SU-DHL-6 (cell line): Measurements from ENCODE around the gene HECTD2.

Source experiments
- EZH2phosphoT487 ChIP-seq: fragments of 200-600 bp; sonication (generic), shearing (Covaris generic); conservative IDR thresholded peaks from 2 replicates; pipeline ENCODE4 v1.6.1; 2018; ENCODE audit warnings: mild to moderate bottlenecking, antibody characterized with exemption, low read length, moderate library complexity, mixed read lengths
- TF ChIP-seq, protein P1 (sequence below): fragments of 200-600 bp; sonication (generic); IDR thresholded peaks from one replicate; pipeline ENCODE4 v1.5.1; 2017; ENCODE audit warnings: antibody characterized with exemption, mild to moderate bottlenecking, low read length, moderate library complexity; ENCODE audit not compliant: insufficient read depth, poor library complexity, severe bottlenecking

DNA sequence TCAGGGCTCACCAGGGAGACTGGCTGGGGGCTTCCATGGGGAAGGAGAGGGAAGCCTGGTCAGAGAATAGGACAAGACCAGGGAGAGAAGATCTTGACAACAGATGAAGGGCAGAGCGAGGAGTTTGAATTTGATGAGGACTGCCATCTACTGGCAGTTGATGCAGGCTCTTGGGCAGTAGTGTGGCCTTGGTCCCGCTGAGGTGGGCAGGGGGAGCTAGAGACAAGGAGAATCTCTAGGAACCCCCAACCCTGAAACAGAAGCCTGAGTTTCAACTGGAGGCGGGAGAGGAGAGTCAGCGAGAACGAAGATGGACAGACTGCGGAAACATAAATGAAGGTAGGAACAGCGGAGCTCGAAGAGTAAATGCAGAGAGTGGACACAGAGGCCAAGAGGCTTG, 141.7 kb downstream of the HECTD2 start:
- TF ChIP-seq, protein P1, sequence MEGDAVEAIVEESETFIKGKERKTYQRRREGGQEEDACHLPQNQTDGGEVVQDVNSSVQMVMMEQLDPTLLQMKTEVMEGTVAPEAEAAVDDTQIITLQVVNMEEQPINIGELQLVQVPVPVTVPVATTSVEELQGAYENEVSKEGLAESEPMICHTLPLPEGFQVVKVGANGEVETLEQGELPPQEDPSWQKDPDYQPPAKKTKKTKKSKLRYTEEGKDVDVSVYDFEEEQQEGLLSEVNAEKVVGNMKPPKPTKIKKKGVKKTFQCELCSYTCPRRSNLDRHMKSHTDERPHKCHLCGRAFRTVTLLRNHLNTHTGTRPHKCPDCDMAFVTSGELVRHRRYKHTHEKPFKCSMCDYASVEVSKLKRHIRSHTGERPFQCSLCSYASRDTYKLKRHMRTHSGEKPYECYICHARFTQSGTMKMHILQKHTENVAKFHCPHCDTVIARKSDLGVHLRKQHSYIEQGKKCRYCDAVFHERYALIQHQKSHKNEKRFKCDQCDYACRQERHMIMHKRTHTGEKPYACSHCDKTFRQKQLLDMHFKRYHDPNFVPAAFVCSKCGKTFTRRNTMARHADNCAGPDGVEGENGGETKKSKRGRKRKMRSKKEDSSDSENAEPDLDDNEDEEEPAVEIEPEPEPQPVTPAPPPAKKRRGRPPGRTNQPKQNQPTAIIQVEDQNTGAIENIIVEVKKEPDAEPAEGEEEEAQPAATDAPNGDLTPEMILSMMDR, result no peak
- TF ChIP-seq EZH2phosphoT487, result no peak
